Measurements from ENCODE around the gene SAP30.

The SAP30 gene, protein sequence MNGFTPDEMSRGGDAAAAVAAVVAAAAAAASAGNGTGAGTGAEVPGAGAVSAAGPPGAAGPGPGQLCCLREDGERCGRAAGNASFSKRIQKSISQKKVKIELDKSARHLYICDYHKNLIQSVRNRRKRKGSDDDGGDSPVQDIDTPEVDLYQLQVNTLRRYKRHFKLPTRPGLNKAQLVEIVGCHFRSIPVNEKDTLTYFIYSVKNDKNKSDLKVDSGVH

DNA sequence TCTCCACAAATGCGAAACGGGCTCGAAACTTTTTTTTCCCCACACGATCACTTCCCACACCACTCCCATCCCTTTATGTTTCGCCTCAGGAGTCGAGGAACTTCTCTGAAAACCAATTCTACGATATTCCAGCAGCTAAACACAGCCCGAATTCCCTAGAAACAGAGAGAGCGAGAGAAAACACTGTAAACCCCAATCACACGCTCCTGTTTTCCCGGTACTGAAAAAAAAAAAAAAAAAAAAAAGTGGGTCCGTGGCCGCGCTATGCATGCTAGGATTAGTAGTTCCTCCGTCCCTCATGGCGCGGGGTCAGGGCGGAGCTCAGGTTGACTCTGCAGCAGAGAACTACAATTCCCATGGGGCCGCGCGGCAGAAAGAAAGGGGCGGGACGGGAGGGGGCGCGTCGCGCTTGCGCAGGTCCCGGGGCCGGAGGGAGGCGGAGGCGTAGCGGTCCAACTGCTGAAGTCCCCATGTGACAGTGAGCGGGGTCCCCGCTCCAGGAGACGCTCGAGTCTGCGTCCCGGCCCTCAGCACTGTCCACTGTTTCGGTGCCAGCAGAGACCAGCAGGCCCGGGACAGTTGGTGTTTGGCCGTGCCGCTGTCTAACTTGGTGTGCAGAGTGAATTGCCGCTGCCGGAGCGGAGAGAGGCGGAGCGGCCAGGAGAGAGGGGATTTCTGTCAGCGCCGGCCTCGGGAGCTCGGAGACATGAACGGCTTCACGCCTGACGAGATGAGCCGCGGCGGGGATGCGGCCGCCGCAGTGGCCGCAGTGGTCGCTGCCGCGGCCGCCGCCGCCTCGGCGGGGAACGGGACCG, at the start of gene SAP30:
SAP30 (plus strand) TSS at position 478 of the 815 bp plus-strand sequence; CDS start at position 707, 229 bp downstream.
- TF ChIP-seq GATA3 (IDR thresholded peaks at IDR 0.05; ENCODE audit: low read depth, low read length) (no peak), GATA2 (IDR thresholded peaks at IDR 0.05; ENCODE audit: low read depth, low read length) (no peak)

DNA sequence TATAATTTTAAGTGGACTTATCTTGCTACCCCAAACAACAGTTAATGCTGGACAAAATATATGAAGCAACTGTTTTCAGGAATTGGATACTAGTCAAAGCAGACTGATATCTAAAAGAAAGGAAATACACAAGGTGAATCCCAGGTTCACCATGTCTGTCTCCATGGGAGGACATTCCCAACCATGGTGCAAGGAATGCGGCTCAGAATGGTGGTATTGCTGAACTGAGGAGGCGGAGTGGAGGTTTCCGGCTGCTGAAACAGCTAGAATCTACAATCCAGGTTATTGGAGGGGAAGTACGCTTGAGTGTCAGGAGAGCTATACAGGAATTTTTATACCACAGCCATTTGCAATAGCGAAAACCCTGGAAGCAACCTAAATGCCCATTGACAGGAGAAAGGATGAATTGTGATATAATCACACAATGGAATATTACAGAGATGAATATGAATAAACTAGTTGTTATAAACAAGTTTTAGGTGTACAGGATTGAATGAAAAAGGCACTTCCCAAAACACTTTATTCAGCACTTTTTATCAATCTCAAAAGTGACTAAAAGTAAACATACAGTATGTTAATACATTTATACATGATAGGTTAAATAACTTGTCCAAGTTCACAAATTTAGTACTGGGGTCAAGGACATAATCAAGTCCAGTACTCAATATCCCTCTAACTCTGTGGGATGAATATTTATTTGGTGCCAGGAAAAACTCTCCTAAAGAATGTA, 45.6 kb upstream of the SAP30 start:
- no peak for TF ChIP-seq GATA2 (IDR thresholded peaks at IDR 0.05; ENCODE audit: low read depth, low read length)
- no peak for TF ChIP-seq GATA3 (IDR thresholded peaks at IDR 0.05; ENCODE audit: low read depth, low read length)

DNA sequence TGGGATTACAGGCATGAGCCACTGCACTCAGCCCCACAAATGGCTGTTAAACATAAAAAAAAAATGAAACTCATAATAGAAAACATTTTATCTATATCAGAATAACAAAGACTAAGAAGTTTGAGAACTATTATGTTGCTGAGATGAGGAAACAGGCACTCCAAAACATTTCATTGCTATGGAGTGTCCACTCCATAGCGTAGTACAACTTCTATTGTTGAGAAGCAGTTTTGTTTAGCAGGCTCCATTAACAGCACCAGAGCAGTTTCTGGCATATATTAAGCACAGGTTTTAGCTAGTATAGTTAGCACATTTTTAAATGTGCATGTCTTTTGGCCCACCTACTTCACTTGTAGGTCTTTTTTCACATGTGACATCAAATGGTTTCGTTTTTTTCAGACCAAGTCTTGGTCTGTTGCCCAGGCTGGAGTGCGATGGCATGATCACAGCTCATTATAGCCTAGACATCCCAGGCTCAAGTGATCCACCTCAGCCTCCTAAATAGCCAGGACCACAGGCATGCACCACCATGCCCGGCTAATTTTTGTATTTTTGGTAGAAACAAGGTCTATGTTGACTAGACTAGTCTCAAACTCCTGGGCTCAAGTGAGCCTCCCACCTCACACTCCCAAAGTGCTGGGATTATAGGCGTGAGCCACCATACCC, 42.4 kb upstream of the SAP30 start:
- TF ChIP-seq GATA2 (IDR thresholded peaks at IDR 0.05; ENCODE audit: low read depth, low read length) = no peak
- no peak for TF ChIP-seq GATA3 (IDR thresholded peaks at IDR 0.05; ENCODE audit: low read depth, low read length)

DNA sequence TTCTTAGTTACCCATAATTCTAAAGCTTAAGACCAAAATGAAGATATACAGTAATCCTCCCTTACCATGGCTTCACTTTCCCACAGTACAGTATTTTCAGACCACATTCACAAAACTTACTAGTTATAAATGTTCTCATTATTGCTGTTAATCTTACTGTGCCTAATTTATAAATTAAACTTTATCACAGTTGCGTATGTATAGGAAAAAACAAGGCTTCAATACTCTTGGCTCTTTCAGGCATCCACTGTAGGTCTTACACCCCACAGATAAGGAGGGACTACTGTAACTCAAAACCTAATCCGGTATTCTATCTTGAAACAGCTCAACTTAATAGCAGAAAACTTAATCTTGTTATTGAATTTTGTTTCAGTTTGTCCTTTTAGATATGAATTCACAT, 40.2 kb upstream of the SAP30 start:
- TF ChIP-seq GATA2 (IDR thresholded peaks at IDR 0.05; ENCODE audit: low read depth, low read length) (no peak), GATA3 (IDR thresholded peaks at IDR 0.05; ENCODE audit: low read depth, low read length) (no peak)

DNA sequence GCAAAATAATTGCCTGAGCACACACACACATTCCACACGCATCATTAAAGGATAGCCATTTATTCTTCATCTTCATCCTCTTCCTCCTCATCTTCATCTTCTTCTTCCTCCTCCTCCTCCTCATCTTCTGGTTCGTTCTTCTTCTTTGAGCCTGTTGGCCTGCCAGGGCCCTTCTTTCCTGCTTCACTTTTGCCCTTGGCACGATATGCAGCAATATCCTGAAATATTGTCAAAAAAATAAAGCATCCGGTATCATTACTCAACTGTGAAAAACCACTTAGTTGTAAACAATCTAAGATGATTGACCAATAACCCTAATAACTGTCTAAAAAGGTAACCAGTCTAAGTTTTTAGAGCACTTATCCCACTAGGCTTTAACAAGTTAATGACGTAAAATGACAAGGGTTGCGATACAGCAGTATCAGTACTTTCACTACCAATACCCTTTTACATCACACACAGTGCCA, 38.7 kb upstream of the SAP30 start:
- TF ChIP-seq GATA2 (IDR thresholded peaks at IDR 0.05; ENCODE audit: low read depth, low read length) (no peak), GATA3 (IDR thresholded peaks at IDR 0.05; ENCODE audit: low read depth, low read length) (no peak)

DNA sequence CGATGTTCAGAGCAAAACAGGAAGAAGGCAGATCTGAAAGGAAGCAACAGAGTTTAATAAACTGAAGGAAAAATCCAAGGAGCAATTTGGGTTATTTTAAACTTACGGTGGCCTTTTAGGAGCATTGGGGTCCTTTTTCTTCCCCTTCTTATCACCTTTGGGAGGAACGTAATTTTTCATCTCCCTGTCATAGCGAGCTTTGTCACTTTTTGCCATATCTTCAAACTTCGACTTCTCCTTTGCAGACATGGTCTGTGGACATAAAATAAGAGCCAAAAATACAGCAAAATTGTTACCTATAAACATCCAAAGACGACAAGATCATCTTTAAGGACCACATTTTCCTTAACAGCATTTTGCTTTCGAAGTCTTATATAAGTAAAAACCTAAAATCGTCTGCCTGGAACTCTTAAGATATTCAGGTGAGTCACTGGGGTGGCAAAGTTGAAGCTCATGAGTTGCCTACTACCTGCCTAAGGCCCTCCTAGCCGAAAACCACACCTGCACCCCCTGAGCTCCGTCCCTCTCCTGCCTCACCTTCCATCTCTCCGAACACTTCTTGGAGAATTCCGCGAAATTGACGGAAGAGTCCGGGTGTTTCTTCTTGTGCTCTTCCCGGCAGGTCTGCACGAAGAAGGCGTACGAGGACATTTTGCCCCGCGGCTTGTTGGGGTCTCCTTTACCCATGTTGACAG, 37.6 kb upstream of the SAP30 start:
- no peak for TF ChIP-seq GATA3 (IDR thresholded peaks at IDR 0.05; ENCODE audit: low read depth, low read length)
- no peak for TF ChIP-seq GATA2 (IDR thresholded peaks at IDR 0.05; ENCODE audit: low read depth, low read length)

DNA sequence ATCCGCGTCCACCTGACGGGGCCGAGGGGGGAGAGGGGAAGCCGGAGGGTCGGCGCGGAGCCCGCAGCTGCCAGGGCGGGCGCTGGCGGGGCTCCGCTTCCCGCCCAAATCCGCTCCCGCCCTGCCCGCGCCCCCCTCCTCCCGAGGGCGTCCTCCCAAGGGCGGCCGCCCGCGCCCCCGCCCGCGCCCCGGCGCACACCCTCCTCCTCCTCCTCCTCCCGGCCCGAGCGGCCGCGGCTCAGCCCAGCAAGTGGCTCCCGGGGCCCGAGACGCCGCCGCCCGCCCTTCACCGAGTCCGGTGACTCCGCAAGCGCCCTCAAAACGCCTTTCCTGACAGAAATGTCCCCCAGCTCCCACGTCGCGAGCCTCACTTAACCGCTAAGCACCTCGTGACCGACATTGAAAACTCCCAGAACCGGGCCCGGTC, 37.1 kb upstream of the SAP30 start:
- TF ChIP-seq GATA3 (IDR thresholded peaks at IDR 0.05; ENCODE audit: low read depth, low read length) = no peak
- TF ChIP-seq GATA2 (IDR thresholded peaks at IDR 0.05; ENCODE audit: low read depth, low read length) = no peak

DNA sequence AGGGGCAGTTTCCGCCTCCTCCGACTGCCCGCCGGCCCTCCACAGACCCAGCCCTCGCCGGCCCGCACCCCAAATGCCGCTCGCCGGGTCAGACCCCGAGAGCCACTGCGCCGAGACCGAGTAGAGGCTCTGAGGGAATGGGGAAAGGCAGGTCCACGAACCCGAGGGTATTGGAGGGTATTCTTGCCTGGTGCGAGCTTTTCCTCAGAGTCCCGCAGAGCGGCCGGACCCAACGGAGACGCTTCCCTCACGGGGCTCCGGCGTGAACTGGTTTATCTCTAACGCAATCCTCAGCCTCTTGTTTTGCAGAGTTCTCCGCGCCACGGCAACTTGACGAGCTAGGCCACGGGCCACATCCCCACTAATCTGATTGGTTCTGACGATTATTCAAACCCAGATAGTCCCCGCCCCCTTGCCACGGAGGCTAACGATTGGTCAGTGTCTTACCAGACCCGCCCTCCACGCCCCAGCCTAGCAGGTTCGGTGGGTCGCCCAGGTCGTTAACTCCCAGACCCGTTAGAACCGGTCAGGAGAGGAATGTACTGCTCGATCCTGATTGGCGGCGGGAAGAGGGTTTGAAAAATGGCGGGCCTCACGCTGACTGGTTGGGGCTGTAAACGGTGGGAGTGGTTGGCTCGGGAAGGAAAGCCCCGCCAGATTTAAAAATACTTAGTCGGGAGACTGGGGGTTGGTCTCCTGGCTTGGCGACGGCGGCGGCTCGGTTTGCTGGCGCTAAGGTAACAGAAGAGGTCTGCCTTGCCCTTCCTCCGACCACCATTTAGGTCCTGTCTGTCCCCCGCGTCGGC, 36.5 kb upstream of the SAP30 start, which contains the start of gene HMGB2:
HMGB2 (minus strand) TSS at position 274 of the 806 bp plus-strand sequence. CDS start 709 bp downstream, outside the sequence.
- TF ChIP-seq GATA2 (IDR thresholded peaks at IDR 0.05; ENCODE audit: low read depth, low read length) (peak; percentile 88), GATA3 (IDR thresholded peaks at IDR 0.05; ENCODE audit: low read depth, low read length) (no peak)

DNA sequence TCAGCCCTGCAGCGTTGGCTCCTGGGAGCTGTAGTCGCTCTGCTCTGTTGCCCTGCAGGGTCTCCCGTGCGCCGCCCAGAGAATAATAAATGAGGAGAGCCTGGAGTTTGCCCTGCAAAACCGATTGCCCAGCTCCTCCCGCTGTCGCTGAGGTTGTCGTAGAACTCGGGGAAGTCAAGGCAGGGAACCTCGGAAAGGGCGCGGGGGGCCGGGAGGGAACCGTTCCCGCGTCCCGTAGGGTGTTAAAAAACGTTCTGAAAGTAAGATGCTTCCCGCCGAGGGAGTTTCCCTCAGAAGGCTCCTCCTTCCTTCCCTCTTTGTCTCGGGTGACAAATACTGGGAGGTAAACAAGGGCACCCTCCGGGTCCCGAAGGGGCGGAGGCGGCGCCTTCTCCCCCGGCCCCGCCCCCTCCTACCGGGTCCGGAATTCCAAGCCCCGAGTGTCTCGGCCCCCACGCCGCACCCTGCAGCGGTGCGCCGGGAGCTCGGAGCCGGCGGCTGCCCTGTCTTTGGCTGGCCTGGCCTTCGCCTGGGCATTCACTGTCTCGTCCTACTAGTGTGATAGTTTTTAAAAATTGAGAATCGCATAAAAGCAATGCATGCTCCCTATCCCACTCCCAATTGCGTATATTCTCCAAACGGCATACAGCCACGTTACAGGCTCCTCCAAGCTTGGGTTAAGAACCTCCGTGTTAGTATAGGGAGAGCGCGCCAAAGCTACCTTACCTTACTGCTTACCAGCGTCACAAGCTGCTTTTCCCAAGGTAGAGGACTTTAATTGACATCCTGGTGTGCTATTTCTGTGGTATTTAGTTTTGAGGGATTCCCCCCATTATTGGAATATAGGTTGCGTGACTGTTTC, 35.6 kb upstream of the SAP30 start:
- no peak for TF ChIP-seq GATA2 (IDR thresholded peaks at IDR 0.05; ENCODE audit: low read depth, low read length)
- no peak for TF ChIP-seq GATA3 (IDR thresholded peaks at IDR 0.05; ENCODE audit: low read depth, low read length)

DNA sequence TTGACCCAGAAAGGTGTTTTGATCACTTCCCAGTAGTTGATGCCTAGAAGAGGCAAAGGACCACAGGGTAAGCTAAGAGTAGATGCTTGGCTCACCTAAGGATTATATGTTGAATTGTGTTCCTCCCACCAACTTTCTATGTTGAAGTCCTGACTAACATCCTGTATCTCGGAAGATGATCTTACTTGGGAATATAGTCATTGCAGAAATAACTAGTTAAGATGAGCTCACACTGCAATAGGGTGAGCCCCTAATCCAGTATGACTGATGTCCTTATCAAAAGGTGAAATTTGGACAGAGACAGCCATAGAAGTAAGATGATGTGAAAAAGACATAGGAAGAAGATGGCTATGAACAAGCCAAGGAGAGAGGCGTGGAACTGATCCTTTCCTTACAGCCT, 33.3 kb upstream of the SAP30 start:
- TF ChIP-seq GATA2 (IDR thresholded peaks at IDR 0.05; ENCODE audit: low read depth, low read length) (no peak), GATA3 (IDR thresholded peaks at IDR 0.05; ENCODE audit: low read depth, low read length) (no peak)

DNA sequence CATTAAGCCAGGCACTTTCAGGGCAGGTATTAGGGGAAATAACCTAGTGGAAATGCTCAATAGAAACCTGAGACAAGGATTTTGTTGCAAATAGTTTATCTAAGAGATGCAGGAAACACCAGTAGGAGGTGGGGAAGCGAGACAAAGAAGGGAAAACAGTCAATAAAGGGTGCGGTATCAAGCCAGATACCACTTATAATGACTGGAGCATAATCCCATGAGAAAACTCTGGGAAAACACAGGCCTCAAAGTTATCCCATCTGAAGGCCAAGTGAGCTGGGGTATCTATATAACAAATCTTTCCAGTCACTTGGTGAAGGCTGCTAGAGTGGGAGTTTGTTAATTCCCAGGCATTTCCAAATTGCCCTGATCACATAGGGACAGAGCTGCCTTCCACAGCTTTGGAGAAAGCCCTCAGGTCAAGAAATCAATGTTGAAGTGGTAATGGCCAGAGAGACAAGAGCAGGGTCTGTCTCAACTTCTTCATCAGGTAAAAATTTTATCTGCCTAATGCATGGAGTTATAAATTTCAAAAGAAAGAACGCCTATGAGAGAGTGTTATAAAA, 26.8 kb upstream of the SAP30 start:
- TF ChIP-seq GATA2 (IDR thresholded peaks at IDR 0.05; ENCODE audit: low read depth, low read length) = no peak

Measured in SH-SY5Y (cell line).